Caco-2 (cell line): ENCODE measurements around the gene C2orf69. TPM values are rescaled to one million over a fixed set of nuclear protein-coding genes. Genes with fewer than 3 reads are reported as not detected.

Experiments
- Bru-seq: library from RNA; stranded (reverse); fragments of 400-500 nt; gene quantifications from one replicate; lab custom pipeline; 2021; lab: Mats Ljungman, UMichigan
- BruChase-seq, 2 experiments: library from RNA; stranded (reverse); fragments of 400-500 nt; gene quantifications; one replicate each; lab custom pipeline; 2021; lab: Mats Ljungman, UMichigan
- BruUV-seq: library from RNA; stranded (reverse); fragments of 400-500 nt; replicated peaks from 2 replicates; lab custom pipeline; 2021; lab: Mats Ljungman, UMichigan
- CTCF ChIA-PET: fragments of 300-600 bp; sonication (Branson Sonifier 250); formaldehyde crosslinking; loops from one replicate; lab custom pipeline; 2022; ENCODE audit warnings: antibody characterized with exemption; lab: Charles Lee
- POLR2A ChIA-PET: fragments of 300-600 bp; sonication (Branson Sonifier 250); formaldehyde crosslinking; loops from one replicate; lab custom pipeline; 2022; ENCODE audit warnings: antibody characterized with exemption; lab: Charles Lee
- DNase-seq, 2 experiments: peaks; one replicate each; pipeline versions ENCODE4 v3.0.0 to v3.0.0-alpha.2; 2020 to 2022
- H3K27me3 ChIP-seq: replicated peaks from 2 replicates; pipeline ENCODE4 v1.6.0; 2011; ENCODE audit warnings: low read length; ENCODE audit not compliant: control insufficient read depth, insufficient read depth
- H3K36me3 ChIP-seq: 2 replicates; pipeline ENCODE4 v1.5.1; 2011; ENCODE audit warnings: low read length; ENCODE audit not compliant: control insufficient read depth, insufficient read depth
- H3K4me1 ChIP-seq: fragments of 250-450 bp; sonication (Bioruptor Pico); 2 replicates; pipeline ENCODE4 v1.5.1; 2020; ENCODE audit warnings: mild to moderate bottlenecking
- H3K4me3 ChIP-seq: 2 replicates; pipeline ENCODE4 v1.5.1; 2011; ENCODE audit warnings: low read depth, mild to moderate bottlenecking, control low read depth, low read length
- H3K9me3 ChIP-seq: fragments of 250-450 bp; sonication (Bioruptor Pico); 2 replicates; pipeline ENCODE4 v1.5.1; 2020; ENCODE audit warnings: mild to moderate bottlenecking, moderate library complexity
- H3K27ac Mint-ChIP-seq: one replicate; pipeline ENCODE4 v1.8.0; 2022; ENCODE audit warnings: mixed read lengths; ENCODE audit not compliant: unreplicated experiment
- H3K27me3 Mint-ChIP-seq: one replicate; pipeline ENCODE4 v1.8.0; 2022; ENCODE audit warnings: mixed read lengths; ENCODE audit not compliant: insufficient read depth, unreplicated experiment
- H3K36me3 Mint-ChIP-seq: one replicate; pipeline ENCODE4 v1.8.0; 2022; ENCODE audit warnings: mild to moderate bottlenecking, mixed read lengths; ENCODE audit not compliant: insufficient read depth, unreplicated experiment
- H3K4me1 Mint-ChIP-seq: one replicate; pipeline ENCODE4 v1.8.0; 2022; ENCODE audit warnings: low read depth, mixed read lengths; ENCODE audit not compliant: unreplicated experiment
- H3K4me3 Mint-ChIP-seq: one replicate; pipeline ENCODE4 v1.8.0; 2022; ENCODE audit warnings: mild to moderate bottlenecking, moderate library complexity, mixed read lengths; ENCODE audit not compliant: unreplicated experiment
- H3K9me3 Mint-ChIP-seq: one replicate; pipeline ENCODE4 v1.8.0; 2022; ENCODE audit warnings: mixed read lengths; ENCODE audit not compliant: unreplicated experiment
- intact Hi-C: fragments of 100-400 bp; cut with micrococcal nuclease; formaldehyde crosslinking; loops from one replicate; pipeline ENCODE4 v1.10.0; 2022; ENCODE audit not compliant: unreplicated experiment
- long read RNA-seq: library from polyadenylated mRNA; stranded (forward); transcript quantifications from one replicate; pipeline ENCODE4 v2.0.0, GENCODE V29; 2022
- total RNA-seq: library from RNA; stranded (reverse); gene quantifications from 2 replicates; pipeline ENCODE4 v1.2.3, GENCODE V29; 2022
- TF ChIP-seq, protein P1 (sequence below), 2 experiments: fragments of 200-600 bp in 1 of 2; IDR thresholded peaks; 1 replicate in 1 of 2; 2 replicates in 1 of 2; pipeline versions ENCODE4 v1.5.1 to v1.8.0; 2011 to 2022; ENCODE audit warnings: antibody characterized with exemption in 1 of 2, control low read depth in 1 of 2, inconsistent platforms in 1 of 2, low read depth in 1 of 2, low read length in 1 of 2, mild to moderate bottlenecking in 1 of 2, moderate library complexity in 1 of 2; ENCODE audit not compliant: insufficient read depth in 1 of 2, severe bottlenecking in 1 of 2, unreplicated experiment in 1 of 2

C2orf69 gene, protein sequence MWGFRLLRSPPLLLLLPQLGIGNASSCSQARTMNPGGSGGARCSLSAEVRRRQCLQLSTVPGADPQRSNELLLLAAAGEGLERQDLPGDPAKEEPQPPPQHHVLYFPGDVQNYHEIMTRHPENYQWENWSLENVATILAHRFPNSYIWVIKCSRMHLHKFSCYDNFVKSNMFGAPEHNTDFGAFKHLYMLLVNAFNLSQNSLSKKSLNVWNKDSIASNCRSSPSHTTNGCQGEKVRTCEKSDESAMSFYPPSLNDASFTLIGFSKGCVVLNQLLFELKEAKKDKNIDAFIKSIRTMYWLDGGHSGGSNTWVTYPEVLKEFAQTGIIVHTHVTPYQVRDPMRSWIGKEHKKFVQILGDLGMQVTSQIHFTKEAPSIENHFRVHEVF
- total RNA-seq = 16.6 and 17.1 TPM in 2 replicates
- Bru-seq, nascent RNA = percentile 89 among the genes with signal in this experiment
- percentile 93 among the genes with signal in this experiment for BruChase-seq, experiment 1, labeled RNA remaining after a 2-hour chase
- percentile 77 among the genes with signal in this experiment for BruChase-seq, experiment 2, labeled RNA remaining after a 6-hour chase
- long read RNA-seq, transcript C2orf69-201 (2 exons, 3,728 nt) = major isoform, 42 of 51 reads
- long read RNA-seq, partial matches to known transcripts = 0 of 51 reads
- long read RNA-seq, other reads (novel, unspliced or antisense) = 9 of 51 reads

DNA sequence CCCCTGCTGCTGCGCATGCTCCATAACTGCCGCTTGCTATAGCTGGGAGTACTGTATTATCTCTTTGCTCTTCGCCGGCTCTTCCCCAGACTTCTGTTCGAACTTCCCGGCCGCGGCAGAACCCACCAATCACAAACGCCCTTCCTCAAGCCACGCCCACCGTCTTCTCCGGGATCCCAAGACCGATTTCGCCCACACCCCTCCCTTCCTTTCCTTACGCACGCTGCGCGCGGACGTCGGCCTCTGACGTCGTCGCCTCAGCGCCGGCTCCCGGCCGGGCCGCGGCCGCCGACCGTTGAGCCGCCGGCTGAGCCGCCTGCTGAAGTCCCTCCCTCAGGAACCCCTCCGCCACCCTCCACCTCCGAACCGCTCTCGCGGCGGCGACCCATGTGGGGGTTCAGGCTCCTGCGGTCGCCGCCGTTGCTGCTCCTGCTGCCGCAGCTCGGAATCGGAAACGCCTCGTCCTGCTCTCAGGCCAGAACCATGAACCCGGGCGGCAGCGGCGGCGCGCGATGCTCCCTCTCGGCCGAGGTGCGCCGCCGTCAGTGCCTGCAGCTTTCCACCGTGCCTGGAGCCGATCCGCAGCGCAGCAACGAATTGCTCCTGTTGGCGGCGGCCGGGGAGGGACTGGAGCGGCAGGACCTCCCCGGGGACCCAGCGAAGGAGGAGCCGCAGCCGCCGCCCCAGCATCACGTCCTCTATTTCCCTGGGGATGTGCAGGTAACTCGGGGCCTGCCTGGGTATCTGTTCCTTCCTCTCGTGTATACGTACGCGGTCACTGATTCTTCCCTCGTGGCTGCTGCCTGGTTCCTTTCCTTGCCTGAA lies at the start of gene C2orf69:
Gene C2orf69, plus strand, starts transcription at position 242 of the 825 bp plus-strand sequence. Its CDS starts 146 bp downstream, at position 388.
- no TSS peak for BruUV-seq
- Histone ChIP-seq H3K27me3 (no peaks in the 10 kb centered on the region), H3K36me3 (peaks cover 1% of the 10 kb centered on the region; the same call in 1 of the 2 replicates), H3K9me3 (peaks cover 3% of the 10 kb centered on the region; the same call in 1 of the 2 replicates), H3K4me3 (peak within 1 kb of the TSS; percentile 54), H3K4me1 (peaks cover 12% of the 10 kb centered on the region)
- ChIA-PET POLR2A (interaction anchor here (0.5 to 0.8 kb wide), 3 partner anchors 44 to 514 kb away, joined by 3 to 6 read pairs (median 3); no protein-coding TSS in a partner anchor), CTCF (interaction anchor here (0.7 kb wide), 1 partner anchor 29 kb away, joined by 3 read pairs; no protein-coding TSS in a partner anchor)
- no peaks in the 10 kb centered on the region for H3K27me3 Mint-ChIP-seq
- peaks cover 23% of the 10 kb centered on the region for H3K4me1 Mint-ChIP-seq
- peaks cover 24% of the 10 kb centered on the region for H3K36me3 Mint-ChIP-seq
- peak within 1 kb of the TSS; percentile 93 for H3K4me3 Mint-ChIP-seq
- H3K27ac Mint-ChIP-seq = peak within 1 kb of the TSS; percentile 96
- no peaks in the 10 kb centered on the region for H3K9me3 Mint-ChIP-seq
- TF ChIP-seq, protein P1, sequence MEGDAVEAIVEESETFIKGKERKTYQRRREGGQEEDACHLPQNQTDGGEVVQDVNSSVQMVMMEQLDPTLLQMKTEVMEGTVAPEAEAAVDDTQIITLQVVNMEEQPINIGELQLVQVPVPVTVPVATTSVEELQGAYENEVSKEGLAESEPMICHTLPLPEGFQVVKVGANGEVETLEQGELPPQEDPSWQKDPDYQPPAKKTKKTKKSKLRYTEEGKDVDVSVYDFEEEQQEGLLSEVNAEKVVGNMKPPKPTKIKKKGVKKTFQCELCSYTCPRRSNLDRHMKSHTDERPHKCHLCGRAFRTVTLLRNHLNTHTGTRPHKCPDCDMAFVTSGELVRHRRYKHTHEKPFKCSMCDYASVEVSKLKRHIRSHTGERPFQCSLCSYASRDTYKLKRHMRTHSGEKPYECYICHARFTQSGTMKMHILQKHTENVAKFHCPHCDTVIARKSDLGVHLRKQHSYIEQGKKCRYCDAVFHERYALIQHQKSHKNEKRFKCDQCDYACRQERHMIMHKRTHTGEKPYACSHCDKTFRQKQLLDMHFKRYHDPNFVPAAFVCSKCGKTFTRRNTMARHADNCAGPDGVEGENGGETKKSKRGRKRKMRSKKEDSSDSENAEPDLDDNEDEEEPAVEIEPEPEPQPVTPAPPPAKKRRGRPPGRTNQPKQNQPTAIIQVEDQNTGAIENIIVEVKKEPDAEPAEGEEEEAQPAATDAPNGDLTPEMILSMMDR (IDR thresholded peaks at IDR 0.05; ENCODE audit: insufficient read depth in 1 of 2, low read depth in 1 of 2, low read length in 1 of 2, severe bottlenecking in 1 of 2, unreplicated experiment in 1 of 2) = no peak
- DNase-seq = peak; percentile 99
- intact Hi-C loops = loop anchor here (1.0 to 2.0 kb wide), 3 partner anchors 44 to 172 kb away; partner anchors contain the start of genes FTCDNL1, MAIP1 and TYW5

DNA sequence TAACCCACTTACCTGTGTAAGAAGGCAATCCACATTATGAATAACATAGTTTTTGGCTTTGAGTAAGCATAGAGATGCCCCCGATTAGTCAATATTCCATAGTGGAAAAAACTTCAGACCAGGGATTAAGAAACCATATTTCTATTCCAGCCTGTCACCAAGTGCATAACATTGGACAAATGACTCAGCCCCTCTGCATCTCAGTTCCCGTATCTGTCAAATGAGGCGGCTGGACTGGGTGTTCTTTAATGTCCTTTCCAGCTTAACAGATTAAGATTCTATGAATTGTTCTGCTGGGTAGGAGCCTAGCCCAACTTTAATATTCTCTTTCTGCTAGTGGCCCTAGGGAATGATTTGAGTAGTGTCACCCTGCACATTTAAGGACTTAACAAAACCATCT lies 48.3 kb upstream of the C2orf69 start:
- no TSS peak for BruUV-seq
- no peak for DNase-seq
- Histone ChIP-seq H3K4me1 (no peaks in the 10 kb centered on the region), H3K9me3 (no peaks in the 10 kb centered on the region), H3K27me3 (no peaks in the 10 kb centered on the region), H3K36me3 (no peaks in the 10 kb centered on the region), H3K4me3 (no peak overlapping the region)
- TF ChIP-seq, protein P1 (IDR thresholded peaks at IDR 0.05; ENCODE audit: insufficient read depth in 1 of 2, low read depth in 1 of 2, low read length in 1 of 2, severe bottlenecking in 1 of 2, unreplicated experiment in 1 of 2) = no peak
- Mint-ChIP-seq H3K27me3 (peaks cover 13% of the 10 kb centered on the region), H3K27ac (no peak overlapping the region), H3K4me1 (no peaks in the 10 kb centered on the region), H3K4me3 (no peak overlapping the region), H3K36me3 (no peaks in the 10 kb centered on the region), H3K9me3 (no peaks in the 10 kb centered on the region)
- intact Hi-C loops = no loop called here
- ChIA-PET POLR2A (no interaction called here), CTCF (no interaction called here)
